Thymus (tissue), 11 donors: ENCODE data around the gene ITGB4. TPM values are rescaled to one million over a fixed set of nuclear protein-coding genes. Genes with fewer than 3 reads are reported as not detected.

Experiments
- DNase-seq, 9 donors: peaks; one replicate each; pipeline ENCODE4 v3.0.0-alpha.2; 2013; ENCODE audit warnings: low spot score in 9 of 9, low read depth in 6 of 9, missing footprints in 1 of 9
- H3K27ac ChIP-seq, 2 donors: one replicate each; pipeline ENCODE4 v1.5.1; 2013; ENCODE audit warnings: control low read depth in 1 of 2, low read depth in 1 of 2, low read length in 1 of 2, mild to moderate bottlenecking in 1 of 2, moderate library complexity in 1 of 2
- H3K27me3 ChIP-seq, 2 donors: one replicate each; pipeline ENCODE4 v1.5.1; 2013; ENCODE audit warnings: low read length in 1 of 2; ENCODE audit not compliant: control insufficient read depth in 2 of 2, insufficient read depth in 1 of 2
- H3K36me3 ChIP-seq, 2 donors: one replicate each; pipeline ENCODE4 v1.5.1; 2013; ENCODE audit warnings: low read length in 1 of 2, mild to moderate bottlenecking in 1 of 2, moderate library complexity in 1 of 2; ENCODE audit not compliant: control insufficient read depth in 2 of 2, insufficient read depth in 2 of 2
- H3K4me1 ChIP-seq, 2 donors: one replicate each; pipeline ENCODE4 v1.5.1; 2013; ENCODE audit warnings: low read length in 2 of 2; ENCODE audit not compliant: control insufficient read depth in 2 of 2, insufficient read depth in 2 of 2
- H3K4me3 ChIP-seq, 2 donors: one replicate each; pipeline ENCODE4 v1.5.1; 2013; ENCODE audit warnings: low read length in 2 of 2, control low read depth in 1 of 2, mild to moderate bottlenecking in 1 of 2
- H3K9me3 ChIP-seq, 2 donors: one replicate each; pipeline ENCODE4 v1.5.1; 2013; ENCODE audit warnings: low read length in 1 of 2, mild to moderate bottlenecking in 1 of 2; ENCODE audit not compliant: control insufficient read depth in 2 of 2, insufficient read depth in 1 of 2
- WGBS: extraction: QIAGEN DNeasy Blood & Tissue Kit; methylation state at CpG from one replicate; pipeline ENCODE4 v1.1.7; 2013; 5-methylcytosine and 5-hydroxymethylcytosine counted together
- polyA plus RNA-seq: library from polyadenylated mRNA; stranded (reverse); fragments of 200-250 nt; gene quantifications from one replicate; pipeline ENCODE4 v1.2.3, GENCODE V29; 2013
- total RNA-seq: library from RNA; stranded (reverse); fragments of 120-200 nt; gene quantifications from one replicate; pipeline ENCODE4 v1.2.4, GENCODE V29; 2013
- donor health status: healthy.

Gene ITGB4
- total and polyA plus RNA-seq, 2 donors: 4.3 to 79.0 TPM

DNA sequence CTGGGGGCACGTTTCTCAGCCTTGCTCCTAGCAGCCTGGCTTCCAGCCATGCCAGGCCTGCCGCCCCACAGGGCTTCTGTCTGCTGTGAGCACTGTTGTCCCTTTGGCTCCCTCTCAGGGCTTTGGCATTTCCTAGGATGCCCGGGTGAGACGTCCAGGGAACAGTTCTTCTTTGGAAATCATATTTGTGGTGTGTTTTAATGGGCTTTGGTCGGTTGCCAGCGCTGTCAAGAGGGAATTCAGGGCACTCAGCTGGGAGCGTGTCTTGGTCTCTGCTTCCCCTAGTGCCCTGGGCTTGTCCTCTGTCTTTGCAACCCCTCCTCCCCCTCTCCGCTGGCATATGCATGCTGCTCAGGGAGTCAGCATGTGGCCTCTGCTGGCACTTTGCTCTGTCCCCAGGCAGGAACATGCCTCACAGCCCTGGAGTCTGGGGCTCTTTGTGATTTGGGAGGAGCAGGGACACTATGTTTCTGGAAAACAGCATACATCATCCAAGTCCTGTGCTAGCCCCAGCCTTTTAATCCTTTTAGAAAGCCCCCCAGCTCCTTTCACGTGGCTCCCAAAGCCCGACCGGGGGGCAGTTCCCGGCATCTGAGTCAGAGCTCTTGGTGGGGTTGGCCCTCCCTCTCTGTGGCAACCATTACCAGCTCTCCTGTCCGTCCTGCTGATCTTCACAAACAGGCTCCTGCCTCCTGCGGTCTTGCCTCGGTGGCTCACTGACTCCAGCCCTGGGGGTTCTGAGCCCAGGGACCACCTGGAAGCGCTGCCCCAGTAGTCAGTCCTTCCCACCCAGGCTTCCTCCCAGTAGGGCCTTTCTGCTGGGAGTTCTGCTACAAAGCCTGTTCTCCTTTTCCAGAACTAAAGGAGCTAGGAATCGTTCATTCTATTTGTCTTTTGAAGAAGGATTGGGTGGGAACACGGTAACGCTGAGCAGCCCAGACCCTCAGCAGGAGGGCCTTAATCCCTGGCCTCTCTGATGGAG lies 27.5 kb upstream of the ITGB4 start:
- Histone ChIP-seq H3K27me3 (no peaks in the 10 kb centered on the region), H3K9me3 (peaks cover 0 to 2% of the 10 kb centered on the region in 2 donors), H3K36me3 (peaks cover 41 to 67% of the 10 kb centered on the region in 2 donors), H3K4me3 (no peak overlapping the region), H3K27ac (peak overlapping the region; percentile 33 to 96), H3K4me1 (peaks cover 42 to 76% of the 10 kb centered on the region in 2 donors)
- 91% methylated on average over 19 of the region's 19 CpGs for WGBS
- no peak for DNase-seq

DNA sequence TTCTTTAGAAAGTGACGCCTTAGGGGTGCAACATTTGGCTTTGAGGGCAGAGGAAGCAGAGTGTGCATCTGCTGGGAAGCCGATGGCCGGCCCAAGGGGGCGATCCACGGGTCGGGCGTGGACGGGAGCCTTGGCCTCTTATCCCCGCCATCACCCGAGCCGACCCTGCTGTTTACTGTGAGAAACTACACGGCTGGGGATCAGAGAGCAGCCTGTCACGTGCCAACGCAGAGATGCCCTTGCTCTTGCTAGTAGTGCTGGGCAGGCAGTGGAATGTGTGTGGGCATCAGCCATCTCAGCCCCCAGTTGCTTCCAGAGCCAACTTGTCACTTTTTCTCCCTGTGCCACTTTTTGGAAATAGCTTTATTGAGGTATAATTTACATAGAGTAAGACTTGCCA lies 26.7 kb upstream of the ITGB4 start:
- 90% methylated on average over 14 of the region's 14 CpGs for WGBS
- Histone ChIP-seq H3K4me3 (no peak overlapping the region), H3K36me3 (peaks cover 46 to 73% of the 10 kb centered on the region in 2 donors), H3K9me3 (peaks cover 0 to 4% of the 10 kb centered on the region in 2 donors), H3K27ac (no peak overlapping the region), H3K4me1 (peaks cover 35 to 68% of the 10 kb centered on the region in 2 donors), H3K27me3 (no peaks in the 10 kb centered on the region)
- DNase-seq: no peak

DNA sequence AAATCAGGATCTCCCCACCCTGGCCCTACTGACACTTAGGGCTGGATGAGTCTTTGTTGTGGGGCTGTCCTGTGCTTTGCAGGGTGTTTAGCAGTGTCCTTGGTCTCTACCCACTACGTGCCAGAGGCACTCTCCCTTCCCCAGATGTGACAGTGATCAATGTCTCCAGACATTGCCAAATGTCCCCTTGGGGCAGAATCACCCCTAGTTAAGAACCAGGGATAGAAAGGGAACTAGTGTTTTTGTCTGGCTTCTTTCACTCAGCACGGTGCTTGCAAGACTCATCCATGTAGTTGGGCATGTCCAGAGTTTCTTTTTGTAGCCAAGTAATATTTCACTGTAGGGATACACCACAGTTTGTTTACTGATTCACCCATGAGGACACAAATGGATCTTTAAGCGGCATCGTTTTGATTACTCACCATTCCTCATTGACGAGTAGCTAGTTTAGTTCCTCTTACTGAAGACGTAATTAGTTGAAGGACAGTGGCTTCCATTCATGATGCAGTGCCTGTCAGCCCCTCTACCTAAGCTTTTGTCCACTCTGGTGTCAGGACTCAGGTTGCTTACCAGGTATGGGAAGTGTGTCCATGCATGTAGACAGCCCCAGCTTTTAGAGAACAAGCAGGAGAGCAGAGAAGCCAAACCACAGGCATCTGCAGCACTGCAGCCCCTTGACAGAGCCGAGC lies 26.0 kb upstream of the ITGB4 start:
- WGBS: 97% methylated on average over 7 of the region's 7 CpGs
- peak overlapping the region in 1 of 2 donors; percentile 61 for H3K27ac ChIP-seq
- H3K4me1 ChIP-seq: peaks cover 29 to 61% of the 10 kb centered on the region in 2 donors
- H3K27me3 ChIP-seq: no peaks in the 10 kb centered on the region
- peaks cover 53 to 81% of the 10 kb centered on the region in 2 donors for H3K36me3 ChIP-seq
- no peak for DNase-seq
- no peak overlapping the region for H3K4me3 ChIP-seq
- peaks cover 0 to 4% of the 10 kb centered on the region in 2 donors for H3K9me3 ChIP-seq

DNA sequence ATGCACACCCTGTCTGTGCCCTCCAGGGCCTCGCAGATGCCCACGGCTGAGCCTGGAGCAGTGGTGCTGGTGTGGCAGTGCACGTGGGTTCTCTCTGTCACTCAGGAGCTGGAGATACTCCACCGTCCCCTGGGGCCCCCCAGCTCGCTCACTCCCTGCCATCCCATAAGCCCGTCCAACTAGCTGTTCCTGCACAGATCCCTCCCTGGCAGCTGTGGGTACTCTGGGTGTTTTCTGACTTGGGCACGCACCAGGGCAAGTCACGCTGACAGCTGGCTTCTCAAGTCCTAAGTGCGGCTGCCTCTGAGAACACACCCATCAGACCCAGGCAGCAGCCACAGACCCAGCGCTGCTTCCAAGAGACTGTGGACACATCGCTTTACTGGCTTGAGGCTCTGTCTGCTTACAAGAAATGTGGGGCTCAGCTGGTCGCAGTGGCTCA lies 25.4 kb upstream of the ITGB4 start:
- Histone ChIP-seq H3K4me1 (peaks cover 24 to 55% of the 10 kb centered on the region in 2 donors), H3K27ac (peak overlapping the region in 1 of 2 donors; percentile 61), H3K36me3 (peaks cover 59 to 86% of the 10 kb centered on the region in 2 donors), H3K27me3 (no peaks in the 10 kb centered on the region), H3K9me3 (peaks cover 0 to 4% of the 10 kb centered on the region in 2 donors), H3K4me3 (no peak overlapping the region)
- DNase-seq: no peak
- WGBS: 98% methylated on average over 12 of the region's 12 CpGs

DNA sequence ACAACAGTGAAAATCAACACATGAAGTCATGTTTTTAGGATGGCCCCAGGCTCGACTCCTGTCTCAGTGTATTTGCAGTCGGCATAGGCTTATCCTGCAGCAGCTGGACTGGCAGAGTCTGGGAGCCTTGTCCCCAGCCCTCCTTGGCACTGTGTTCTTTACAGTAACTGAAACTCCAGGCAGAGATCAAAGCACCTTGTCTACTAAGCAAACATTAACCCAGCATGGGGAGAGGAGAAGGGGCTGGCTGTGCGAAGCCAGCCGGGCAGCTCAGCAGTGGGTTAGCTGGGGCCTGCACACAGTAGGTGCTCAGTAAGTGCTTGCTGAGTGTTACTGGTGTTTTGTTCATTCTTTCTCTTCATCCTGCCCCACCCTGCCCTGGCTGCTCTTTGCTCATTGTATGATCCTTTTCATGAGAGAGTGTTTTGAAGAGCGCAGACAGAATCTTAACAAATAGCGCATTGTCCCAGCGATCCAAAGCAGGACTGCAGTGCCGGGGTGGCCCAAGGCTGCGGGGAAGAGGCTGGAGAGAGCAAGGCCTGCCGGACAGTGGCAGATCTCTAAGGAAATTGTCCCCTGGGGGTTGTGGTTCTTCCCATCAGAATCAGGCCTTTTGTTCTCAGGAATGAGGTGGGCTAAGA lies 23.5 kb upstream of the ITGB4 start:
- WGBS: 92% methylated on average over 10 of the region's 10 CpGs
- no peak overlapping the region for H3K4me3 ChIP-seq
- DNase-seq: no peak
- peak overlapping the region in 1 of 2 donors; percentile 64 for H3K27ac ChIP-seq
- peaks cover 0 to 4% of the 10 kb centered on the region in 2 donors for H3K9me3 ChIP-seq
- no peaks in the 10 kb centered on the region for H3K27me3 ChIP-seq
- peaks cover 6 to 36% of the 10 kb centered on the region in 2 donors for H3K4me1 ChIP-seq
- peaks cover 77 to 94% of the 10 kb centered on the region in 2 donors for H3K36me3 ChIP-seq

DNA sequence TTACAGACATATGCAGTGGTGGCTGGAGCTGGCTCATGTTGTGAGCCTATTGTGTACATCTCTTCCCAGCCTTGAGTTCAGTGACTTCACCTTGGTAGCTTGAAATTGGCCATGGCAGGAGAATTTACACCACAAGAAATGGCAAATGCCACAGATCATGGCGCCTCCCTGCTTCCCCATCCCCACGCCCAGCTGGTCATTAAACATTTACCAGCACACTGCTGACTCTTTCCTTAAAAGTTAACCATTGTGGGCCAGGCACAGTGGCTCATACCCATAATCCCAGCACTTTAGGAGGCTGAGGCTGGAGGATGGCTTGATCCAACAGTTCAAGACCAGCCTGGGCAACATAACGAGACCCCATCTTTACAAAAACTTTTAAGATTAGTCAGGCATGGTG lies 22.6 kb upstream of the ITGB4 start:
- H3K27ac ChIP-seq: no peak overlapping the region
- DNase-seq: no peak
- H3K9me3 ChIP-seq: peaks cover 0 to 4% of the 10 kb centered on the region in 2 donors
- H3K27me3 ChIP-seq: no peaks in the 10 kb centered on the region
- H3K4me1 ChIP-seq: peaks cover 0 to 27% of the 10 kb centered on the region in 2 donors
- H3K36me3 ChIP-seq: peaks cover 79 to 94% of the 10 kb centered on the region in 2 donors
- over 99% methylated on average over 3 of the region's 3 CpGs for WGBS
- H3K4me3 ChIP-seq: no peak overlapping the region

- H3K27ac ChIP-seq: peak overlapping the region in 1 of 2 donors; percentile 82
- peaks cover 0 to 13% of the 10 kb centered on the region in 2 donors for H3K4me1 ChIP-seq
- no peak for DNase-seq
- peaks cover 83 to 95% of the 10 kb centered on the region in 2 donors for H3K36me3 ChIP-seq
- H3K4me3 ChIP-seq: no peak overlapping the region
- peaks cover 0 to 6% of the 10 kb centered on the region in 2 donors for H3K9me3 ChIP-seq
- H3K27me3 ChIP-seq: no peaks in the 10 kb centered on the region
- WGBS: 97% methylated on average over 10 of the region's 10 CpGs
Measured at GRCh38 chr17:75701288-75701687, 20.0 kb upstream of the ITGB4 start.

- Histone ChIP-seq H3K4me1 (no peaks in the 10 kb centered on the region), H3K36me3 (peaks cover 91 to 97% of the 10 kb centered on the region in 2 donors), H3K27ac (no peak overlapping the region), H3K9me3 (peaks cover 0 to 6% of the 10 kb centered on the region in 2 donors), H3K27me3 (no peaks in the 10 kb centered on the region), H3K4me3 (no peak overlapping the region)
- DNase-seq: no peak
- 98% methylated on average over 12 of the region's 12 CpGs for WGBS
Measured at GRCh38 chr17:75703191-75703590, 18.1 kb upstream of the ITGB4 start.
